ENCODE data around the gene KDM4B.

DNA sequence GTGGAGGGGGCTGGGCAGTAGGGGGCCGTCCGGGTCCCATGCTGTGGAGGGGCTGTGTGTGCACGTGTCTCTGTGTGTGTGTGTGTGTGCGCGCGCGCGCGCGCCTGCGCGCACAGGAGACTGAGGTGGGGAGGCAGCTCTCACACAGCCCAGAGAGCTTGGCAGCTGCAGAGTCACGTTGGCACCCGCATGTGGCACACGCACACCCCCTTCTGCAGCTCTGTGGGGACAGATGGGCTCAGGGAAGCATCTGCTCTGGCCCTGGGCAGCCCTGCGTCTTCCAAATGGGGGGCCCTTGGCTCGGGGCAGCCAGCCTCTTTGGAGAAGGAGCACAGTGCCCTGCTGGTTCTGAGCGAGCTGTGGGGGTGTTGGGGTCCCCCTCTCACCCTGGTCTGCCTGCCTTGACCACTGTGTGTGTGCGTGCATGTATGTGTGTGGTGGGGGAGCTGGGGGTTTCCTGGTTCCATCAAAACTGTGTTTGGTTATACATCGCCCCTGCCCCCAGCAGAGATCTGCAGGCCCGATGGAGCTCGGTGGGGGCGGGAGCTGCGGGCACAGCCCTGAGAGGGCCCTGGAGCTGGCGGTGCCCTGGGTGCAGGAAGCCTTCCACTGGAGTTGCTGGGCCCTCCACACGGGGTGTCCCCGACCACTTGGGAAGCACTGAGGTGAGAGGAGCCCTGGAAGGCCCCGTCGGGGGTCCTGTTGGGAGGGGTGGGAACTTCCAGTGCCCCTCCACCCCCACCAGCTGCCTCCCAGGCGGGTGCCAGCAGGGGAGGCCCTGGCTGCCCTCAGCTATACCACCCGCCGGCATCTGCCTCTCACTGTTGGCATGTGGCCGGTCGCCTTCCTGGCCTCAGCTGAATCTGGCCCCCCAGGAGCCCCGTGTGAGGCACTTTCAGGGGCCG lies 67.1 kb downstream of the KDM4B start:
- TF ChIP-seq TAF1 (IDR thresholded peaks at IDR 0.05; ENCODE audit: borderline replicate concordance, low read depth, low read length) (no peak), POLR2A (IDR thresholded peaks at IDR 0.05; ENCODE audit: low read depth, low read length) (no peak), POLR2AphosphoS5 (IDR thresholded peaks at IDR 0.05; ENCODE audit: low read depth, low read length) (no peak)

Data from GM12892 (cell line).